Testis (tissue), 3 donors: Measurements from ENCODE around the gene PDF. TPM values are rescaled to one million over a fixed set of nuclear protein-coding genes. Genes with fewer than 3 reads are reported as not detected.
A peak's percentile ranks its signal among the peaks of the same experiment; 100 is the strongest.

Source experiments
- DNase-seq: peaks from one replicate; pipeline ENCODE4 v3.0.0-alpha.2; 2019
- H3K27ac ChIP-seq, 2 donors: fragments of 200-600 bp; sonication (generic); one replicate each; pipeline ENCODE4 v1.5.1; 2019
- H3K27me3 ChIP-seq: fragments of 200-600 bp; sonication (generic); one replicate; pipeline ENCODE4 v1.5.1; 2019
- H3K36me3 ChIP-seq: fragments of 200-600 bp; sonication (generic); one replicate; pipeline ENCODE4 v1.5.1; 2017; ENCODE audit warnings: low read depth; ENCODE audit errors: missing control alignments
- H3K4me1 ChIP-seq: fragments of 200-600 bp; sonication (generic); one replicate; pipeline ENCODE4 v1.5.1; 2019
- H3K4me3 ChIP-seq, 2 donors: fragments of 200-600 bp; sonication (generic); one replicate each; pipeline ENCODE4 v1.5.1; 2017 to 2019
- H3K9me3 ChIP-seq: fragments of 200-600 bp; sonication (generic); one replicate; pipeline ENCODE4 v1.5.1; 2017
- POLR2A ChIP-seq: fragments of 450-650 bp; IDR thresholded peaks from one replicate; pipeline ENCODE4 v1.6.1; 2017; ENCODE audit warnings: antibody characterized with exemption, mild to moderate bottlenecking, moderate library complexity
- WGBS, 2 donors: methylation state at CpG; one replicate each; pipeline ENCODE4 v1.1.5; 2018; 5-methylcytosine and 5-hydroxymethylcytosine counted together
- intact Hi-C: fragments of 100-400 bp; cut with DNase I; formaldehyde crosslinking; loops from one replicate; pipeline ENCODE4 v1.15.1; 2023; ENCODE audit warnings: low total_unique reads
- polyA plus RNA-seq: library from polyadenylated mRNA; stranded (reverse); fragments of 350-450 nt; fragmentation: Illumina TruSeq; extraction: RNeasy Lipid Tissue Mini Kit (QIAGEN cat#74804); gene quantifications from one replicate; pipeline ENCODE4 v1.2.3, GENCODE V29; 2014; ENCODE audit warnings: low read depth, low replicate concordance; ENCODE audit not compliant: insufficient read depth
- total RNA-seq, 2 donors: library from RNA; depleted of rRNA; stranded (reverse); fragments of >200 nt; gene quantifications; one replicate each; pipeline ENCODE4 v1.2.3, GENCODE V29; 2016
- TF ChIP-seq, protein P1 (sequence below), 3 experiments: fragments of 450-650 bp in 2 of 3; fragments of 200-600 bp in 1 of 3; sonication (generic) in 1 of 3; IDR thresholded peaks; one replicate each; pipeline ENCODE4 v1.5.1; 2016 to 2019; ENCODE audit warnings: antibody characterized with exemption in 3 of 3, mild to moderate bottlenecking in 2 of 3, moderate library complexity in 1 of 3

Gene PDF
- total and polyA plus RNA-seq, 3 donors from 2014 or later: 3.9 to 27.9 (median 25.7) TPM

DNA sequence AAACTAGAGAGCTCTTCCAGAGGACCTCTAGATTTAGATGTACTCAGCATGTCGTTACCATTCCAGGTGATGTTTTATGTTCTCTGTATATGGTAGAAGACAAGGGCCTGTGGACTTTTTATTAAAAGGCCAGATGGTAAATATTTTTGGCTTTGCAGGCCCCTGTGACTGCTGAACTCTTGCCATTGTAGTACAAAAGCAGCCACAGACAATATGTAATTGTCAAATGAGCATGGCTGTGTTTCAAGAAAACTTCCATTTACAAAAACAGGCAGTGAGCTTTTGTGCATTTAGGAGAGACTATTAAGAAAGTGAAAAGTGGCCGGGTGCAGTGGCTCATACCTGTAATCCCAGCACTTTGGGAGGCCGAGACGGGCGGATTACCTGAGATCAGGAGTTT is 13.8 kb upstream of the PDF start:
- DNase-seq: no peak
- intact Hi-C loops: no loop called here
- no peak for TF ChIP-seq POLR2A
- TF ChIP-seq, protein P1, sequence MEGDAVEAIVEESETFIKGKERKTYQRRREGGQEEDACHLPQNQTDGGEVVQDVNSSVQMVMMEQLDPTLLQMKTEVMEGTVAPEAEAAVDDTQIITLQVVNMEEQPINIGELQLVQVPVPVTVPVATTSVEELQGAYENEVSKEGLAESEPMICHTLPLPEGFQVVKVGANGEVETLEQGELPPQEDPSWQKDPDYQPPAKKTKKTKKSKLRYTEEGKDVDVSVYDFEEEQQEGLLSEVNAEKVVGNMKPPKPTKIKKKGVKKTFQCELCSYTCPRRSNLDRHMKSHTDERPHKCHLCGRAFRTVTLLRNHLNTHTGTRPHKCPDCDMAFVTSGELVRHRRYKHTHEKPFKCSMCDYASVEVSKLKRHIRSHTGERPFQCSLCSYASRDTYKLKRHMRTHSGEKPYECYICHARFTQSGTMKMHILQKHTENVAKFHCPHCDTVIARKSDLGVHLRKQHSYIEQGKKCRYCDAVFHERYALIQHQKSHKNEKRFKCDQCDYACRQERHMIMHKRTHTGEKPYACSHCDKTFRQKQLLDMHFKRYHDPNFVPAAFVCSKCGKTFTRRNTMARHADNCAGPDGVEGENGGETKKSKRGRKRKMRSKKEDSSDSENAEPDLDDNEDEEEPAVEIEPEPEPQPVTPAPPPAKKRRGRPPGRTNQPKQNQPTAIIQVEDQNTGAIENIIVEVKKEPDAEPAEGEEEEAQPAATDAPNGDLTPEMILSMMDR (IDR thresholded peaks at IDR 0.05): no peak
- H3K27me3 ChIP-seq: no peaks in the 10 kb centered on the region
- WGBS, 2 donors: 94 to 96% methylated on average over 5 of the region's 5 CpGs
- H3K4me3 ChIP-seq: no peak overlapping the region
- no peak overlapping the region for H3K27ac ChIP-seq
- H3K36me3 ChIP-seq: no peaks in the 10 kb centered on the region
- no peaks in the 10 kb centered on the region for H3K9me3 ChIP-seq
- H3K4me1 ChIP-seq: peaks cover 8% of the 10 kb centered on the region

DNA sequence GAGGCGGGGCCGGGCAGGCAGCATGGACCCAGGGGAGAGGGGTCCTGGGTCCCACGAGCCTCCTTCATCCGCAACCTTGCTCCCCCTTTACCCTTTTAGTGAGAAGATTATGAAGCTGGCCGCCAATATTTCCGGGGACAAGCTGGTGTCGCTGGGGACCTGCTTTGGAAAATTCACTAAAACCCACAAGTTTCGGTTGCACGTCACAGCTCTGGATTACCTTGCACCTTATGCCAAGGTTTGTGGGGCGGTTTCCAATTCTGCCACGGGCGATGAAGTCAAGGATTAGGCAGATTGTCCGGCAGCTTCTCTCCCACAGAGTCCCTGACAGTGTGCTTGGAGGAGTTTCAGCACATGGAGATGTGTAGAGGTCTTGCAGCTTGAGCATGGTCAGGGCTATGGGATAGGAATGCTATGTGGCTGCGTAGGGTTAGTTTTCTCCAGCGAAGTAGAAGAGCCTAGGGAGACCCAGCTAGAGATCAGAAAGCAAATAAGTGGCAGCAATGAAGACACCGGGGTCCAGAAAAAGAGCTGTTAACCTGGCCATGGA is 9.8 kb upstream of the PDF start:
- TF ChIP-seq, protein P1 (IDR thresholded peaks at IDR 0.05): no peak
- TF ChIP-seq POLR2A: no peak
- no peaks in the 10 kb centered on the region for H3K36me3 ChIP-seq
- no peak for DNase-seq
- H3K27me3 ChIP-seq: no peaks in the 10 kb centered on the region
- intact Hi-C loops: no loop called here
- peaks cover 16% of the 10 kb centered on the region for H3K4me1 ChIP-seq
- WGBS, 2 donors: 3 to 6% methylated on average over 14 to 16 of the region's 16 CpGs
- no peaks in the 10 kb centered on the region for H3K9me3 ChIP-seq
- H3K4me3 ChIP-seq: peak overlapping the region; percentile 85 to 90
- H3K27ac ChIP-seq: peak overlapping the region; percentile 84 to 86

DNA sequence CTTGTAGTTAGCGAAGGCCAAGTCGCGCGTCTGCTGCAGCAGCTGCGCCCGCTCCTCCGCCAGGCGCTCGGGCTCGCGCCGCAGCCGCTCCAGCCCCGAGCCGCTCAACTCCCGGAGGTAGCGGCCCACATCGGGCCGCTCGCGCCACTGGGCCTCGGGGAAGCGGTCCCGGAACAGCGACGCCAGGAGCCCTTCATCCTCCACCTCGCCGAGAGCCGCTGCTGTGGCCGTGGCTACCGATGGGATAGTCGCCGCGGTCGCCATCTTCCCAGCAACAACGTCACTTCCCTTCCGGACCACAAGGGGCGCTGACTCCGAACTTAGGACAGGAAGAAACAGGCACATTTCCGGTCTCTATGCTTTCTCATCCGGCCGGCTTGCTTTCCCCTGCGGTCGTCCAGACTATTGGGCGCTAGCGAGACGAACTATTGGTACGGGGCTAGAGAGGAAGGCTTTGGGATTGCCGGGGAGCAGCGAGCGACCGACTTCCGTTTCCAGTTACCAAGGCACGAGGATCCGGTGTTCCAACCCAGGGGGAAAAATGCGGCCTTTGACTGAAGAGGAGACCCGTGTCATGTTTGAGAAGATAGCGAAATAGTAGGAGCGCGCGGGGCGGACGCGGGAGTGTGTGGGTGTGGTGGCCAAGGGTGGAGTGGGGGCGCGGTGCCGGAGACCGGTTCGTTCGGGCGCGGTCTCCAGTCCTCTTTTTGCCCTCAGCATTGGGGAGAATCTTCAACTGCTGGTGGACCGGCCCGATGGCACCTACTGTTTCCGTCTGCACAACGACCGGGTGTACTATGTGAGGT is 9.1 kb upstream of the PDF start, which contains the start of the genes COG8 and NIP7:
Gene COG8, minus strand, starts transcription at position 276 of the 806 bp plus-strand sequence. Its CDS starts 12 bp downstream, at position 264.
Gene NIP7, plus strand, starts transcription at position 484 of the 806 bp plus-strand sequence. Its CDS starts 58 bp downstream, at position 542.
- intact Hi-C loops: no loop called here
- no peaks in the 10 kb centered on the region for H3K36me3 ChIP-seq
- peak; percentile 98 for DNase-seq
- H3K27ac ChIP-seq: peak within 1 kb of the TSS; percentile 84 to 86
- H3K4me1 ChIP-seq: peaks cover 16% of the 10 kb centered on the region
- TF ChIP-seq POLR2A: peak; percentile 6
- TF ChIP-seq, protein P1 (IDR thresholded peaks at IDR 0.05): peak; percentile 85 to 93 (median 93)
- H3K27me3 ChIP-seq: no peaks in the 10 kb centered on the region
- 0 to 1% methylated on average over 37 to 42 of the region's 77 CpGs for WGBS, 2 donors
- H3K9me3 ChIP-seq: no peaks in the 10 kb centered on the region
- peak within 1 kb of the TSS; percentile 85 to 90 for H3K4me3 ChIP-seq

DNA sequence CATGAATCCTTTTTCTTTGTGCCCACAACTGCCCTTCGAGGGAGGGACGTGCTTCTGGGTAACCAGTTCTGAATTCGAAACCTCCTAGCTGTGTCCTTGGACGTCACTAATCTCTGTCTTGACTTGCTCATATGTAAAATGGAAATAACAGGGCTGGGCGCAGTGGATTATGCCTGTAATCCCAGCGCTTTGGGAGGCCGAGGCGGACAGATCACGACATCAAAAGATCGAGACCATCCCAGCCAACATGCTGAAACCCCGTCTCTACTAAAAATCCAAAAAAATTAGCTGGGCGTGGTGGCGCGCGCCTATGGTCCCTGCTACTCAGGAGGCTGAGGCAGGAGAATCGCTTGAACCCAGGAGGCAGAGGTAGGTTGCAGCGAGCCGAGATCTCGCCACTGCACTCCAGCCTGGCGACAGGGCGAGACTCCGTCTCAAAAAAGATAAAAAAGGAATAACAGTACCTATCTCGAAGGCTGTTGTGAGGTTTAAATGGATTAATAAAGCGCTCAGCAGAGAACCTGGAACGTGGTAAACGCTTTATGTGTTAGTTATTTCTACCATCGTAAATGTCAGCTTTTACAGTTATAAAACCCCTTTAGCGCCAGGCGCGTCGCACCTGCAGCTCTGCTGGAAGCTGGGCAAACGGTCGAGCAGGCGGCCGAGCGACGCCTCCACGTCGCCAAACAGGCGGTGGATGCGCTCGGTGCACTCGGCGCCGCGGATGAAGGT is 8.3 kb upstream of the PDF start:
- WGBS, 2 donors: 15 to 20% methylated on average over 26 to 46 of the region's 46 CpGs
- Histone ChIP-seq H3K27me3 (no peaks in the 10 kb centered on the region), H3K4me1 (peaks cover 16% of the 10 kb centered on the region), H3K36me3 (no peaks in the 10 kb centered on the region), H3K9me3 (no peaks in the 10 kb centered on the region), H3K4me3 (peak overlapping the region; percentile 85 to 90), H3K27ac (peak overlapping the region; percentile 84 to 86)
- DNase-seq: no peak
- intact Hi-C loops: no loop called here
- TF ChIP-seq, protein P1 (IDR thresholded peaks at IDR 0.05): no peak
- TF ChIP-seq POLR2A: no peak
